ENCODE measurements around the gene NKRF. TPM values are rescaled to one million over a fixed set of nuclear protein-coding genes. Genes with fewer than 3 reads are reported as not detected.

NKRF gene
- polyA plus RNA-seq, 3 donors, result 1.3 to 4.7 (median 2.4) TPM

DNA sequence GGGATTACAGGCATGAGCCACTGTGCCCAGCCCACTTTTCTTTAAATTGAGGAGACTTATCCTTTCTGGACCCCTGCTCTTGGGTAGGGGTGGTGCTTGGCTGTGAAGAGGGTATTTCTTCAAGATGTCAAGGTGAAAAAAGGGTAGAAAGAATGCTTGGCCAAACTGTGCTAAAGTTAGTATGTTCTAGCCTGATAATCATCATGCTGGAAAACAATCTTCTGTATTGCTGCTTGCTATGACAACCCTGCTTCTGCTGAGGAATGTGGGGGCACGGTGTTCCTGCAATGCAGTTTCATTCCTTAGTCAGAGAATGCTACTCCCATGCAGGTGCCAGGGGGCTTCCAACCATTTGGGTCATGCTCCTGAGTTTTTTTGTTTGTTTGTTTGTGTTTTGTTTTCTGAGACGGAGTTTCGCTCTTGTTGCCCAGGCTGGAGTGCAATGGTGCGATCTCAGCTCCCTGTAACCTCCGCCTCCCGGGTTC is 35.8 kb downstream of the NKRF start:
- no peak overlapping the region for H3K9ac ChIP-seq (ENCODE audit: insufficient read depth, low read length, poor library complexity, severe bottlenecking)
- no peak for DNase-seq
- Mint-ChIP-seq H3K4me3 (no peak overlapping the region), H3K9me3 (peaks cover 0 to 6% (median 0%) of the 10 kb centered on the region in 7 donors), H3K27ac (no peak overlapping the region), H3K27me3 (ENCODE audit: low read depth in 3 of 3) (peaks cover 2 to 20% (median 3%) of the 10 kb centered on the region in 3 donors), H3K4me1 (peaks cover 10% of the 10 kb centered on the region), H3K36me3 (no peaks in the 10 kb centered on the region)
- peaks cover 10% of the 10 kb centered on the region in 2 donors for H3K4me1 ChIP-seq (ENCODE audit: control insufficient read depth in 1 of 2, insufficient read depth in 2 of 2, low read length in 2 of 2)
- H3K9me3 ChIP-seq (replicated peaks in 1 of 2; ENCODE audit: control insufficient read depth in 1 of 2, insufficient read depth in 1 of 2, low read length in 2 of 2), result no peaks in the 10 kb centered on the region
- no peaks in the 10 kb centered on the region for H3K36me3 ChIP-seq (replicated peaks in 1 of 2; ENCODE audit: control insufficient read depth in 1 of 2, insufficient read depth in 2 of 2, low read length in 2 of 2)
- 97% methylated on average over 5 of the region's 6 CpGs for WGBS (ENCODE audit: insufficient coverage)
- TF ChIP-seq, protein P1, sequence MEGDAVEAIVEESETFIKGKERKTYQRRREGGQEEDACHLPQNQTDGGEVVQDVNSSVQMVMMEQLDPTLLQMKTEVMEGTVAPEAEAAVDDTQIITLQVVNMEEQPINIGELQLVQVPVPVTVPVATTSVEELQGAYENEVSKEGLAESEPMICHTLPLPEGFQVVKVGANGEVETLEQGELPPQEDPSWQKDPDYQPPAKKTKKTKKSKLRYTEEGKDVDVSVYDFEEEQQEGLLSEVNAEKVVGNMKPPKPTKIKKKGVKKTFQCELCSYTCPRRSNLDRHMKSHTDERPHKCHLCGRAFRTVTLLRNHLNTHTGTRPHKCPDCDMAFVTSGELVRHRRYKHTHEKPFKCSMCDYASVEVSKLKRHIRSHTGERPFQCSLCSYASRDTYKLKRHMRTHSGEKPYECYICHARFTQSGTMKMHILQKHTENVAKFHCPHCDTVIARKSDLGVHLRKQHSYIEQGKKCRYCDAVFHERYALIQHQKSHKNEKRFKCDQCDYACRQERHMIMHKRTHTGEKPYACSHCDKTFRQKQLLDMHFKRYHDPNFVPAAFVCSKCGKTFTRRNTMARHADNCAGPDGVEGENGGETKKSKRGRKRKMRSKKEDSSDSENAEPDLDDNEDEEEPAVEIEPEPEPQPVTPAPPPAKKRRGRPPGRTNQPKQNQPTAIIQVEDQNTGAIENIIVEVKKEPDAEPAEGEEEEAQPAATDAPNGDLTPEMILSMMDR (IDR thresholded peaks at IDR 0.05), result no peak
- H2AFZ ChIP-seq (ENCODE audit: insufficient read depth, low read depth, low read length, poor library complexity, severe bottlenecking), result no peak overlapping the region
- H4K20me1 ChIP-seq (ENCODE audit: insufficient read depth, low read length), result peaks cover 4% of the 10 kb centered on the region
- no peaks in the 10 kb centered on the region for H3K27me3 ChIP-seq (ENCODE audit: control insufficient read depth in 2 of 2, insufficient read depth in 2 of 2, low read length in 2 of 2)
- peaks cover 10% of the 10 kb centered on the region for H3K79me2 ChIP-seq (ENCODE audit: insufficient read depth, low read length)
- intact Hi-C loops (cut with micrococcal nuclease), result no loop called here
- H3K27ac ChIP-seq (ENCODE audit: low read depth in 1 of 2, low read length in 2 of 2), result no peak overlapping the region
- H3K4me3 ChIP-seq (replicated peaks in 1 of 3; ENCODE audit: low read depth in 2 of 3, low read length in 3 of 3), result no peak overlapping the region
- H3K4me2 ChIP-seq (replicated peaks; ENCODE audit: extremely low read depth, low read length, poor library complexity, severe bottlenecking), result no peak overlapping the region

DNA sequence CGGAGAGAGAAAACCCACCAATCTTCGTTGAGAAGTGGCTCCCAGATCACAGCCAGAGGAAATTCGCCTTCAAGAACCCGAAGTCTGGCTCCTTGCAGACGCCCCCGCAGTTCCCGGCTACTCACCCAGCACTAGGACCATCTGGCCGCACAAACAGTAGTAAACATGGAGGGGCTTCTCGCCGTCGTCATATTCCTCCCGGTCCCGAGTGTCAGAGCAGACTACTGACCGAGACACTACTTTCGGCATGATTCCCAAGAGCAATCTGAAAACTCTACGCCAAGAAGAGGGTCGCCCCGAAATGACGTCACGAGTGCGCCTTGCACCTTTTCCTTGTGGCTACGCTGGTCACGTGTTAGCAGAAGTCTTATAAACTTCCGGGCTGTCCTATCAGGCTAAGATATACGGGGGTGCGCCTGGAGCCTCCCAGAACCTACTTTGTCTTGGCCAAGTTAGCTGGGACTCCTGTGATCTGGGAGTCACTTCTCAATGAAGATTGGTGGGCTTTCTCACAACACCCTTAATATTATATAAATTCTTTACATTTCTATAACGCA is 41.0 kb downstream of the NKRF start, which contains the start of gene STEEP1:
STEEP1 (minus strand) TSS at position 303 of the 557 bp plus-strand sequence; CDS start at position 249, 54 bp downstream.
- peak within 1 kb of the TSS; percentile 61 for H2AFZ ChIP-seq (ENCODE audit: insufficient read depth, low read depth, low read length, poor library complexity, severe bottlenecking)

More for the DNA sequence above, 41.0 kb downstream of the NKRF start, which contains the start of gene STEEP1:
- intact Hi-C loops (cut with micrococcal nuclease), result loop anchor here in 1 of 2 donors (10.0 kb wide), 1 partner anchor 50 kb away; no protein-coding TSS in a partner anchor
- peaks cover 0 to 9% of the 10 kb centered on the region in 2 donors for H3K36me3 ChIP-seq (replicated peaks in 1 of 2; ENCODE audit: control insufficient read depth in 1 of 2, insufficient read depth in 2 of 2, low read length in 2 of 2)
- H3K4me3 ChIP-seq (replicated peaks in 1 of 3; ENCODE audit: low read depth in 2 of 3, low read length in 3 of 3), result peak within 1 kb of the TSS; percentile 51 to 82 (median 80)
- peak within 1 kb of the TSS; percentile 79 for H3K4me2 ChIP-seq (replicated peaks; ENCODE audit: extremely low read depth, low read length, poor library complexity, severe bottlenecking)
- peak; percentile 86 to 91 (median 87) for DNase-seq
- Mint-ChIP-seq H3K4me1 (peaks cover 12% of the 10 kb centered on the region), H3K4me3 (peak within 1 kb of the TSS; percentile 87 to 95), H3K36me3 (peaks cover 4 to 5% of the 10 kb centered on the region in 2 donors), H3K9me3 (no peaks in the 10 kb centered on the region), H3K27ac (peak within 1 kb of the TSS; percentile 90 to 96 (median 95)), H3K27me3 (ENCODE audit: low read depth in 3 of 3) (peaks cover 2 to 11% (median 2%) of the 10 kb centered on the region in 3 donors)
- peaks cover 21% of the 10 kb centered on the region for H3K79me2 ChIP-seq (ENCODE audit: insufficient read depth, low read length)
- H3K9me3 ChIP-seq (replicated peaks in 1 of 2; ENCODE audit: control insufficient read depth in 1 of 2, insufficient read depth in 1 of 2, low read length in 2 of 2), result no peaks in the 10 kb centered on the region
- peak within 1 kb of the TSS; percentile 57 to 77 for H3K27ac ChIP-seq (ENCODE audit: low read depth in 1 of 2, low read length in 2 of 2)
- H3K27me3 ChIP-seq (ENCODE audit: control insufficient read depth in 2 of 2, insufficient read depth in 2 of 2, low read length in 2 of 2), result no peaks in the 10 kb centered on the region
- WGBS (ENCODE audit: insufficient coverage), result 0% methylated on average over 18 of the region's 27 CpGs
- H3K4me1 ChIP-seq (ENCODE audit: control insufficient read depth in 1 of 2, insufficient read depth in 2 of 2, low read length in 2 of 2), result peaks cover 4 to 7% of the 10 kb centered on the region in 2 donors
- TF ChIP-seq, protein P1 (IDR thresholded peaks at IDR 0.05), result no peak
- no peaks in the 10 kb centered on the region for H4K20me1 ChIP-seq (ENCODE audit: insufficient read depth, low read length)
- H3K9ac ChIP-seq (ENCODE audit: insufficient read depth, low read length, poor library complexity, severe bottlenecking), result peak within 1 kb of the TSS; percentile 74

All from CD14-positive monocyte (primary cell).